Measurements from ENCODE around the gene SLC15A2. TPM values are rescaled to one million over a fixed set of nuclear protein-coding genes. Genes with fewer than 3 reads are reported as not detected.

The SLC15A2 gene
- total RNA-seq, 2 donors from 2014 or later = 4.7 to 5.1 TPM

GRCh38 chr3:121943431-121943830 is 49.2 kb downstream of the SLC15A2 start:
- no peak for ATAC-seq (ENCODE audit: insufficient number of reproducible peaks, low FRiP score, low read depth)
- no peaks in the 10 kb centered on the region for H3K36me3 ChIP-seq
- no peaks in the 10 kb centered on the region for H3K27me3 ChIP-seq (replicated peaks; ENCODE audit: insufficient read depth)
- H3K9me3 ChIP-seq = no peaks in the 10 kb centered on the region
- H3K27ac ChIP-seq = no peak overlapping the region
- H3K4me3 ChIP-seq = no peak overlapping the region
- no peaks in the 10 kb centered on the region for H3K4me1 ChIP-seq (ENCODE audit: control insufficient read depth in 1 of 2, low read depth in 2 of 2)
- DNase-seq (ENCODE audit: low spot score) = no peak
- TF ChIP-seq CTCF (IDR thresholded peaks at IDR 0.05) = no peak

- H3K9me3 ChIP-seq = peaks cover 11% of the 10 kb centered on the region
- H3K27ac ChIP-seq = no peak overlapping the region
- no peak for ATAC-seq (ENCODE audit: insufficient number of reproducible peaks, low FRiP score, low read depth)
- no peaks in the 10 kb centered on the region for H3K4me1 ChIP-seq (ENCODE audit: control insufficient read depth in 1 of 2, low read depth in 2 of 2)
- H3K27me3 ChIP-seq (replicated peaks; ENCODE audit: insufficient read depth) = no peaks in the 10 kb centered on the region
- H3K36me3 ChIP-seq = no peaks in the 10 kb centered on the region
- no peak for DNase-seq (ENCODE audit: low spot score)
- no peak for TF ChIP-seq CTCF (IDR thresholded peaks at IDR 0.05)
- no peak overlapping the region for H3K4me3 ChIP-seq
Measured at GRCh38 chr3:121948641-121949040, 54.4 kb downstream of the SLC15A2 start.

GRCh38 chr3:121951291-121951919 is 57.2 kb downstream of the SLC15A2 start:
- H3K27ac ChIP-seq = no peak overlapping the region
- no peaks in the 10 kb centered on the region for H3K4me1 ChIP-seq (ENCODE audit: control insufficient read depth in 1 of 2, low read depth in 2 of 2)
- H3K4me3 ChIP-seq = no peak overlapping the region
- ATAC-seq (ENCODE audit: insufficient number of reproducible peaks, low FRiP score, low read depth) (no peak), DNase-seq (ENCODE audit: low spot score) (no peak)
- H3K27me3 ChIP-seq (replicated peaks; ENCODE audit: insufficient read depth) = no peaks in the 10 kb centered on the region
- H3K9me3 ChIP-seq = peaks cover 11% of the 10 kb centered on the region
- H3K36me3 ChIP-seq = no peaks in the 10 kb centered on the region
- TF ChIP-seq CTCF (IDR thresholded peaks at IDR 0.05) = no peak

- no peaks in the 10 kb centered on the region for H3K4me1 ChIP-seq (ENCODE audit: control insufficient read depth in 1 of 2, low read depth in 2 of 2)
- no peak for ATAC-seq (ENCODE audit: insufficient number of reproducible peaks, low FRiP score, low read depth)
Measured at GRCh38 chr3:121956363-121956762, 62.2 kb downstream of the SLC15A2 start.

More at GRCh38 chr3:121956363-121956762, 62.2 kb downstream of the SLC15A2 start:
- Histone ChIP-seq H3K9me3 (peaks cover 11% of the 10 kb centered on the region), H3K27ac (no peak overlapping the region), H3K4me3 (no peak overlapping the region), H3K27me3 (replicated peaks; ENCODE audit: insufficient read depth) (no peaks in the 10 kb centered on the region), H3K36me3 (no peaks in the 10 kb centered on the region)
- DNase-seq (ENCODE audit: low spot score) = no peak
- no peak for TF ChIP-seq CTCF (IDR thresholded peaks at IDR 0.05)
